Adrenal gland (tissue), 12 donors: ENCODE data around the gene EXT2. TPM values are rescaled to one million over a fixed set of nuclear protein-coding genes. Genes with fewer than 3 reads are reported as not detected.

Experiments
- DNase-seq, 7 donors: peaks; one replicate each; pipeline ENCODE4 v3.0.0-alpha.2; 2019 to 2020
- H3K27ac ChIP-seq, 5 donors: fragments of 200-600 bp; sonication (generic) in 4 of 5; 1 replicate in 3 of 5; 2 replicates in 2 of 5; pipeline versions ENCODE4 v1.5.1 to v1.8.0; 2016 to 2020; ENCODE audit warnings: mild to moderate bottlenecking in 1 of 5
- H3K27me3 ChIP-seq: fragments of 200-600 bp; 2 replicates; pipeline ENCODE4 v1.8.0; 2021
- H3K36me3 ChIP-seq, 2 donors: fragments of 200-600 bp; replicated peaks in 1 of 2; 1 replicate in 1 of 2; 2 replicates in 1 of 2; pipeline versions ENCODE4 v1.5.1 to v1.8.0; 2018 to 2022
- H3K4me1 ChIP-seq, 2 donors: fragments of 200-600 bp; replicated peaks in 1 of 2; 1 replicate in 1 of 2; 2 replicates in 1 of 2; pipeline versions ENCODE4 v1.5.1 to v1.8.0; 2018 to 2021
- H3K4me3 ChIP-seq, 4 donors: fragments of 200-600 bp; sonication (generic) in 3 of 4; one replicate each; pipeline ENCODE4 v1.5.1; 2016 to 2018
- H3K9me3 ChIP-seq, 3 donors: fragments of 200-600 bp; sonication (generic) in 1 of 3; replicated peaks in 1 of 3; 1 replicate in 2 of 3; 2 replicates in 1 of 3; pipeline versions ENCODE4 v1.5.1 to v1.8.0; 2016 to 2021
- CTCF ChIP-seq, 6 experiments: fragments of 450-650 bp in 4 of 6; fragments of 200-600 bp in 2 of 6; sonication (generic) in 1 of 6; IDR thresholded peaks; 1 replicate in 5 of 6; 2 replicates in 1 of 6; pipeline versions ENCODE4 v1.5.1 to v1.8.0; 2016 to 2021; ENCODE audit warnings: antibody characterized with exemption in 6 of 6, mild to moderate bottlenecking in 2 of 6, moderate library complexity in 1 of 6
- POLR2A ChIP-seq, 2 donors: fragments of 450-650 bp; IDR thresholded peaks; one replicate each; pipeline ENCODE4 v1.6.1; 2017; ENCODE audit warnings: antibody characterized with exemption in 2 of 2, mild to moderate bottlenecking in 2 of 2, moderate library complexity in 1 of 2
- WGBS, 4 donors: extraction: QIAGEN DNeasy Blood & Tissue Kit in 2 of 4; methylation state at CpG; one replicate each; pipeline versions ENCODE4 v1.1.5 to v1.1.7; 2013 to 2017; 5-methylcytosine and 5-hydroxymethylcytosine counted together
- intact Hi-C, 2 donors: fragments of 100-400 bp; cut with DNase I; formaldehyde crosslinking; loops; one replicate each; pipeline versions ENCODE4 v1.14.1 to v1.15.0; 2022 to 2023
- polyA plus RNA-seq, 3 donors: library from polyadenylated mRNA; stranded (reverse); fragments of 200-250 nt in 2 of 3; fragments of 350-450 nt in 1 of 3; fragmentation: Illumina TruSeq in 1 of 3; extraction: RNeasy Lipid Tissue Mini Kit (QIAGEN cat#74804) in 1 of 3; gene quantifications; one replicate each; pipeline ENCODE4 v1.2.3, GENCODE V29; 2013 to 2014
- total RNA-seq, 9 donors: library from RNA; depleted of rRNA in 4 of 9; stranded (reverse); fragments of >200 nt in 4 of 9; fragments of 120-200 nt in 1 of 9; fragmentation: NEBNext Ultra II Directional in 1 of 9; extraction: Animal tissue kit (Norgen Biotek cat#: 25700) in 1 of 9; gene quantifications; one replicate each; pipeline versions ENCODE4 v1.1.0 to v1.2.4, GENCODE V29; 2013 to 2023
- donor health status: healthy with polysubstance abuse.
- donor health status: Bipolar disorder and iron deficiency.
- donor health status: DM: yes; HTN: yes; CAD: no.
- donor health status: DM: no; HTN: no; CAD: no.
- donor health status: DM: no; HTN: no; CAD: no.
- donor health status: DM: yes; HTN: yes; CAD: no.

Gene EXT2
- total and polyA plus RNA-seq, 12 donors: 28.7 to 89.3 (median 46.3) TPM

- Histone ChIP-seq H3K36me3 (no peaks in the 10 kb centered on the region), H3K27me3 (no peaks in the 10 kb centered on the region), H3K4me3 (no peak overlapping the region), H3K27ac (no peak overlapping the region), H3K4me1 (peaks cover 0 to 21% of the 10 kb centered on the region in 2 donors), H3K9me3 (no peaks in the 10 kb centered on the region)
- intact Hi-C loops: no loop called here
- TF ChIP-seq CTCF (IDR thresholded peaks at IDR 0.05): no peak
- DNase-seq: no peak
- 85 to 92% (median 88%) methylated on average over 7 of the region's 7 CpGs for WGBS, 4 donors
Measured at GRCh38 chr11:44143987-44144909, 48.8 kb downstream of the EXT2 start.

GRCh38 chr11:44145011-44145775, 49.7 kb downstream of the EXT2 start:
- Histone ChIP-seq H3K27me3 (no peaks in the 10 kb centered on the region), H3K9me3 (no peaks in the 10 kb centered on the region), H3K27ac (no peak overlapping the region), H3K4me1 (peaks cover 0 to 12% of the 10 kb centered on the region in 2 donors), H3K36me3 (no peaks in the 10 kb centered on the region), H3K4me3 (no peak overlapping the region)
- intact Hi-C loops: no loop called here
- TF ChIP-seq POLR2A (IDR thresholded peaks at IDR 0.05) (no peak), CTCF (IDR thresholded peaks at IDR 0.05) (no peak)
- DNase-seq: no peak
- 76 to 88% (median 86%) methylated on average over 3 of the region's 3 CpGs for WGBS, 4 donors

GRCh38 chr11:44146931-44147330, 51.5 kb downstream of the EXT2 start:
- Histone ChIP-seq H3K9me3 (no peaks in the 10 kb centered on the region), H3K27ac (no peak overlapping the region)
- intact Hi-C loops: no loop called here

More at GRCh38 chr11:44146931-44147330, 51.5 kb downstream of the EXT2 start:
- no peak for TF ChIP-seq CTCF (IDR thresholded peaks at IDR 0.05)
- TF ChIP-seq POLR2A (IDR thresholded peaks at IDR 0.05): no peak
- Histone ChIP-seq H3K27me3 (no peaks in the 10 kb centered on the region), H3K4me1 (peaks cover 0 to 9% of the 10 kb centered on the region in 2 donors), H3K36me3 (no peaks in the 10 kb centered on the region), H3K4me3 (no peak overlapping the region)
- no peak for DNase-seq
- 96 to 100% (median 99%) methylated on average over 2 of the region's 2 CpGs for WGBS, 4 donors
